SK-N-MC (cell line): ENCODE measurements around the gene MAP1LC3B.
"Not testable (repeated sequence)": the region's sequence is repeated elsewhere in the genome, so short reads cannot be mapped to it uniquely, and the experiment has no call there.

Experiments used
- DNase-seq: peaks from one replicate; pipeline ENCODE4 v3.0.0-alpha.2; 2011; ENCODE audit warnings: low read depth, low spot score
- H3K27ac ChIP-seq: fragments of 200-600 bp; sonication (generic); 2 replicates; pipeline ENCODE4 v1.5.1; 2016; ENCODE audit warnings: mixed run types
- H3K36me3 ChIP-seq: fragments of 200-600 bp; sonication (generic); 2 replicates; pipeline ENCODE4 v1.6.1; 2017; ENCODE audit warnings: antibody characterized with exemption, low read length, mixed read lengths; ENCODE audit not compliant: insufficient read depth
- H3K4me3 ChIP-seq: fragments of 200-600 bp; sonication (generic); 2 replicates; pipeline ENCODE4 v1.5.1; 2016
- H3K9ac ChIP-seq: fragments of 200-600 bp; sonication (generic); 2 replicates; pipeline ENCODE4 v1.8.0; 2017; ENCODE audit warnings: mixed run types, mixed read lengths; ENCODE audit not compliant: insufficient read length
- H3K9me3 ChIP-seq: fragments of 200-600 bp; sonication (generic); 2 replicates; pipeline ENCODE4 v1.6.1; 2017; ENCODE audit warnings: low read depth, mild to moderate bottlenecking, antibody characterized with exemption, low read length, moderate library complexity, mixed read lengths
- EZH2 ChIP-seq: fragments of 200-600 bp; sonication (generic); IDR thresholded peaks from one replicate; pipeline ENCODE4 v1.6.1; 2017; ENCODE audit warnings: antibody characterized with exemption
- FOXP2 ChIP-seq: optimal IDR thresholded peaks from 2 replicates; pipeline ENCODE3; 2011; ENCODE audit warnings: mild to moderate bottlenecking, moderate library complexity; ENCODE audit not compliant: insufficient read depth; ENCODE audit errors: extremely low read length, control extremely low read depth
- POLR2AphosphoS5 ChIP-seq: IDR thresholded peaks from 2 replicates; pipeline ENCODE4 v1.6.1; 2012; ENCODE audit warnings: mild to moderate bottlenecking, low read depth, low read length, borderline replicate concordance

The MAP1LC3B gene

DNA sequence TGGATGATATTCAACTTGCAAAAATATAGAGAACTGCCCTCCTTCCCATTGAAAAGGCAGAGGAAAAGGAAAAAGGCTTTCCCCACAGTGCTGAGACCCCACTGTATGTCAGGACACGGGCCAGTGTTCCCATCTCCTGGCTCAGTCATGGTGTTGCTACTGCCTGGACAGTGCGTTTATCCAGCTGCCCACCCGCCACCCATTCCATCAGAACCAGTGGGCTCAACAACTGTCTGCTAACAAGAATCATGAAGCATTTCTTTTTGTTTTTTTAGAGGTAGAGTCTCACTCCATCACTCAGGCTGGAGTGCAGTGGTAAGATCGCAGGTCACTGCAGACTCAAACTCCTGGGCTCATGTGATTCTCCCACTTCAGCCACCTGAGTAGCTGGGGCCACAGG lies 19.8 kb upstream of the MAP1LC3B start:
- Histone ChIP-seq H3K9ac (no peak overlapping the region), H3K4me3 (no peak overlapping the region), H3K9me3 (no peaks in the 10 kb centered on the region), H3K36me3 (no peaks in the 10 kb centered on the region), H3K27ac (no peak overlapping the region)
- TF ChIP-seq EZH2 (no peak), FOXP2 (no peak), POLR2AphosphoS5 (no peak)
- no peak for DNase-seq

GRCh38 chr16:87374313-87374712 lies 17.8 kb upstream of the MAP1LC3B start:
- TF ChIP-seq FOXP2 (no peak), EZH2 (no peak), POLR2AphosphoS5 (no peak)
- DNase-seq = no peak
- Histone ChIP-seq H3K4me3 (no peak overlapping the region), H3K27ac (no peak overlapping the region), H3K36me3 (no peaks in the 10 kb centered on the region), H3K9me3 (no peaks in the 10 kb centered on the region), H3K9ac (no peak overlapping the region)

GRCh38 chr16:87375426-87376135 lies 16.6 kb upstream of the MAP1LC3B start:
- H3K36me3 ChIP-seq = no peaks in the 10 kb centered on the region
- TF ChIP-seq FOXP2 (no peak), EZH2 (no peak), POLR2AphosphoS5 (no peak)
- no peak overlapping the region for H3K27ac ChIP-seq
- no peak for DNase-seq
- H3K4me3 ChIP-seq = no peak overlapping the region
- no peaks in the 10 kb centered on the region for H3K9me3 ChIP-seq
- no peak overlapping the region for H3K9ac ChIP-seq

GRCh38 chr16:87376660-87377059 lies 15.5 kb upstream of the MAP1LC3B start:
- Histone ChIP-seq H3K9me3 (no peaks in the 10 kb centered on the region), H3K9ac (no peak overlapping the region), H3K4me3 (no peak overlapping the region), H3K36me3 (no peaks in the 10 kb centered on the region), H3K27ac (no peak overlapping the region)
- DNase-seq = no peak
- TF ChIP-seq POLR2AphosphoS5 = no peak
- no peak for TF ChIP-seq EZH2
- TF ChIP-seq FOXP2 = no peak

DNA sequence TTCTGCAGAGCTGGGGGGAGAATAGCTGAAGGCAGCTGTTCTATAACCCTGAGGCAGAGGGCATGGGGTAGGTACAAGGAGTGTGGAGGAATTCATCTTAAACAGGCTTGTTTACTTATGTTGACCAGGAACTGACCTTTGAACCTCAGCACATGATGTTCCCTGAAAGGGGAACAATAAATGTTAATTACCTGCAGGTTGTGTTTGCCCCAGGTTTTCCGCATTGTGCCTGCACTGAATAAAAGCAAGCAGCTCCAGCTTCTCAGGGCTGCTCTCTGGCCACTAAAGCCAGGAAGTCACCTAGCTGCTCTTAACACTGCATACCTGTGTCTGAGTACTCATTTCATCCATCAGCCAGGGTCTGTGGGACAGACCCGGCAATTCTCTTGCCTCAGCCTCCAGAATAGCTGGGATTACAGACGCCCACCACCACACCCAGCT lies 12.8 kb upstream of the MAP1LC3B start:
- not testable (repeated sequence) for H3K9ac ChIP-seq, H3K9me3 ChIP-seq, H3K36me3 ChIP-seq, H3K27ac ChIP-seq, DNase-seq, H3K4me3 ChIP-seq

DNA sequence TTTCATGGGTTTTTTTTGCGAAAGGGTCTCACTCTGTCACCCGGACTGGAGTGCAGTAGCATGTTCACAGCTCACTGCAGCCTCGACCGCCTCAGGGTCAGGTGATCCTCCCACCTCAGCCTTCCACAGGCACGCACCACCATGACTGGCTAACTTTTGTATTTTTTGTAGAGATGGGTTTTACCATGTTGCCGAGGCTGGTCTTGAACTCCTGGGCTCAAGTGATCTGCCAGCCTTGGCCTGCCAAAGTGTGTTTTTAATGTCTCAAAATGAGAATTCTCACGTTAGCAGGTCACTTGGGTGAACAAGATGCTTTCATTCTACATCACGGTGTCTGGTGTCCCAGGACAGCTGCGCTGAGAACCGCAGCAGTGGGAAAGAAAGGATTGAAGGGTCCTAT lies 11.7 kb upstream of the MAP1LC3B start:
- no peak for DNase-seq
- no peak overlapping the region for H3K27ac ChIP-seq
- no peaks in the 10 kb centered on the region for H3K9me3 ChIP-seq
- H3K9ac ChIP-seq = no peak overlapping the region
- H3K36me3 ChIP-seq = no peaks in the 10 kb centered on the region
- TF ChIP-seq POLR2AphosphoS5 (no peak), FOXP2 (no peak), EZH2 (no peak)
- H3K4me3 ChIP-seq = no peak overlapping the region

- Histone ChIP-seq H3K36me3 (no peaks in the 10 kb centered on the region), H3K27ac (no peak overlapping the region), H3K9me3 (no peaks in the 10 kb centered on the region), H3K9ac (no peak overlapping the region), H3K4me3 (no peak overlapping the region)
- DNase-seq = no peak
- TF ChIP-seq FOXP2 = no peak
- TF ChIP-seq POLR2AphosphoS5 = no peak
- TF ChIP-seq EZH2 = no peak
Observed at GRCh38 chr16:87380881-87381280, 11.3 kb upstream of the MAP1LC3B start.

DNA sequence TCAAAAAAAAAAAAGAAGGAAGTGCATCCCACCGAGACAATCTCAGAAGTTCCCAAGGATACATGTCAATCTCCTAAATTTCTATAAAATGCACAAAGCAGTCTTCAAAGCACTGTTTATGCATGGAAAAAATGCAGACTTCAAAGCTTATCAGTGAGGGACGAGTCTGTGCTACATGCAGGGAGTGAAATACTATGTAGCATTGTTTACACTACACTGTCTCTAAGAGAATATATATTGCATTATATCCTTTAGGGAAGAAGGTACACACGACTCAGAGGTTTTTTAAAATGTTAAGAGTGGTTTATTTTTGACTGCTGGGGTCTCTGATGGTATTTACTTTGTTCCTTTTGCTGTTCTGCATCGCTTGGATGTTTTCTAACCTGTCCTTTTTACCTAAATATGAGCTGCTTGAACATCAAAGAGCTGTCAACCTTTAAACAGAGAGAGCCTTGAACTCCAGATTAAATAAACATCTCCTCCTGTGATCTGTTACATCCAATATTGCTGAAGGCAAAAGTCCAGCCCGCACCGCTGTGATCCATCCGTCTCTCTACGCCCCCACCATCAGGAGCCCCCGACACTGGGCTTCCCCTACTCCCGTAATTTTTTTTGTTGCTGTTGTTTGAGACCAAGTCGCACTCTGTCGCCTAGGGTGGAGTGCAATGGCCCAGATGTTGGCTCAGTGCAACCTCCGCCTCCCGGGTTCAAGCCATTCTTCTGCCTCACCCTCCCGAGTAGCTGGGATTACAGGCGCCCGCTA lies 9.9 kb upstream of the MAP1LC3B start:
- Histone ChIP-seq H3K9me3 (no peaks in the 10 kb centered on the region), H3K9ac (peak overlapping the region; percentile 71), H3K4me3 (peak overlapping the region; percentile 84), H3K27ac (no peak overlapping the region), H3K36me3 (no peaks in the 10 kb centered on the region)
- no peak for DNase-seq
- TF ChIP-seq FOXP2 = no peak
- TF ChIP-seq POLR2AphosphoS5 = no peak
- no peak for TF ChIP-seq EZH2

DNA sequence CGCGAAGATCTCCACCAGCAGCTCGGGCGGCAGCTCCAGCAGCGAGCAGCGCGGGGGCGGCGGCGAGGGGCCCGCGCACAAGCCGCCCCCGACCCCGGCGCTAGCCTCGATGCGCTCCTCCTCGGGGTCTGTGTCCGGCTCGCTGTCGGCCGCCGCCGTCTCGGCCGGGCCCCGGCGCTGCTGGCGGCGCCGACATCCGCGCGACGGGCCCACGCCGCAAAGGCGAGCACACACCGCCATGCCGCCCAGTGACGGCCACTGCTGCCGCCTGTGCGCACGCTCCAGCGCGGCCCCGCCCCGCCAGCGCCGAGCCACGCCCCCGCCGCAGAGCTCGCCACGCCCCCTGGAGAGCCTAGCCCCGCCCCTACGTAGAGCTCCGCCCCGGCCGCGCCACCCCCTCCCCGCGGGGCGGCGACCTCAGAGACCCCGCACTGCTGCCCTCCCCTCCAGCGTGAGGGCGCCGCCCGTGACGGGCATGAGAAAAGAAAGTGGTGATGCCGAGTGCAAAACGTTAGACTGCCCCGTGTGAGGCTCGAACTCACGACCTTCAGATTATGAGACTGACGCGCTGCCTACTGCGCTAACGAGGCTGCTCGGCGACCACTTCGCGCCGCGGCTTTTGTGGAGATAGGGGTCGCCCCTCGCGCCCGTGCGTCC lies 8.5 kb upstream of the MAP1LC3B start, which contains the start of gene FBXO31:
Gene FBXO31 (minus strand): TSS at position 272 of the 657 bp plus-strand sequence. CDS start 32 bp downstream, at position 240.
- no peaks in the 10 kb centered on the region for H3K9me3 ChIP-seq
- peak within 1 kb of the TSS; percentile 84 for H3K4me3 ChIP-seq
- no peak for DNase-seq
- H3K27ac ChIP-seq = no peak within 1 kb of the TSS
- H3K9ac ChIP-seq = peak within 1 kb of the TSS; percentile 71
- TF ChIP-seq EZH2 (no peak), FOXP2 (peak; percentile 21)
- no peaks in the 10 kb centered on the region for H3K36me3 ChIP-seq
